HepG2 (cell line): ENCODE measurements around the gene DOCK1. TPM values are rescaled to one million over a fixed set of nuclear protein-coding genes. Genes with fewer than 3 reads are reported as not detected.
A peak's percentile ranks its signal among the peaks of the same experiment; 100 is the strongest.

ENCODE experiments used
- ATAC-seq: fragments of 200-7000 bp; cut with Tn5 transposase; 3 replicates; pipeline ENCODE4 v1.9.1; 2020; ENCODE audit warnings: mild to moderate bottlenecking, moderate library complexity
- BruUV-seq: library from RNA; stranded (reverse); fragments of 400-500 nt; replicated peaks from 2 replicates; lab custom pipeline; 2021; lab: Mats Ljungman, UMichigan
- CTCF ChIA-PET: fragments of 300-600 bp; formaldehyde crosslinking; extraction: SDS; loops from one replicate; lab custom pipeline; 2021; ENCODE audit warnings: low total read pairs, inconsistent platforms, low intra/inter-chr PET ratio; lab: Yijun Ruan, JAX
- POLR2A ChIA-PET: fragments of 350-600 bp; sonication (Branson Sonifier 250); formaldehyde crosslinking; loops from one replicate; lab custom pipeline; 2020; ENCODE audit warnings: antibody characterized with exemption, inconsistent platforms; lab: Yijun Ruan, JAX
- DNase-seq: peaks from one replicate; pipeline ENCODE4 v3.0.0-alpha.2; 2015; ENCODE audit warnings: low spot score
- FAIRE-seq: peaks from 3 replicates; lab custom pipeline; 2011; peaks lifted over from hg19 to GRCh38; lab: Jason Lieb, UNC
- H2AFZ ChIP-seq: one replicate; pipeline ENCODE4 v1.6.1; 2011; ENCODE audit warnings: low read length, inconsistent platforms
- H3K27ac ChIP-seq: fragments of 300-600 bp; 3 replicates; pipeline ENCODE4 v1.8.0; 2011; ENCODE audit warnings: mixed run types, mild to moderate bottlenecking, mixed read lengths, low read length, inconsistent platforms; ENCODE audit not compliant: insufficient read depth; ENCODE audit errors: extremely low read length
- H3K27me3 ChIP-seq, 2 experiments: fragments of 200-600 bp in 1 of 2; 2 replicates in 1 of 2; 3 replicates in 1 of 2; pipeline versions ENCODE4 v1.6.0 to v1.8.0; 2011; ENCODE audit warnings: low read length in 2 of 2, mild to moderate bottlenecking in 2 of 2, moderate library complexity in 2 of 2, inconsistent platforms in 1 of 2; ENCODE audit not compliant: insufficient read depth in 2 of 2, control insufficient read depth in 1 of 2
- H3K36me3 ChIP-seq, 2 experiments: fragments of 200-600 bp in 1 of 2; replicated peaks in 1 of 2; 2 replicates in 1 of 2; 3 replicates in 1 of 2; pipeline versions ENCODE4 v1.5.1 to v1.8.0; 2011; ENCODE audit warnings: low read length in 2 of 2, inconsistent platforms in 1 of 2; ENCODE audit not compliant: insufficient read depth in 2 of 2, control insufficient read depth in 1 of 2
- H3K4me1 ChIP-seq: 2 replicates; pipeline ENCODE4 v1.5.1; 2012; ENCODE audit warnings: low read length, inconsistent platforms; ENCODE audit not compliant: insufficient read depth
- H3K4me2 ChIP-seq: 2 replicates; pipeline ENCODE4 v1.6.0; 2011; ENCODE audit warnings: low read depth, low read length, inconsistent platforms
- H3K4me3 ChIP-seq, 3 experiments: fragments of 200-600 bp in 1 of 3; sonication (generic), shearing (Covaris generic) in 1 of 3; replicated peaks in 1 of 3; 2 replicates each; pipeline ENCODE4 v1.5.1; 2011 to 2016; ENCODE audit warnings: low read length in 3 of 3, inconsistent platforms in 2 of 3, low read depth in 2 of 3, mild to moderate bottlenecking in 2 of 3, control low read depth in 1 of 3, mixed read lengths in 1 of 3; ENCODE audit not compliant: insufficient read depth in 1 of 3
- H3K79me2 ChIP-seq: one replicate; pipeline ENCODE4 v1.6.1; 2011; ENCODE audit warnings: low read length, inconsistent platforms; ENCODE audit not compliant: insufficient read depth
- H3K9ac ChIP-seq: 2 replicates; pipeline ENCODE4 v1.6.0; 2011; ENCODE audit warnings: mild to moderate bottlenecking, low read depth, low read length, inconsistent platforms; ENCODE audit not compliant: insufficient read depth
- H3K9me3 ChIP-seq: 2 replicates; pipeline ENCODE4 v1.5.1; 2012; ENCODE audit warnings: mild to moderate bottlenecking, low read length
- H4K20me1 ChIP-seq: 2 replicates; pipeline ENCODE4 v1.6.0; 2011; ENCODE audit warnings: inconsistent platforms, mild to moderate bottlenecking, low read length, moderate library complexity; ENCODE audit not compliant: insufficient read depth
- ASH2L ChIP-seq: fragments of 300-600, 200-600 bp; sonication (generic); IDR thresholded peaks from 2 replicates; pipeline ENCODE4 v1.7.0; 2017; ENCODE audit warnings: low read depth, mild to moderate bottlenecking, moderate library complexity, mixed read lengths, low read length; ENCODE audit not compliant: insufficient read length
- ELF1 ChIP-seq: sonication (generic); formaldehyde crosslinking; IDR thresholded peaks from 2 replicates; pipeline ENCODE4 v1.4.0; 2020; ENCODE audit warnings: missing genetic modification reagents
- PPARG ChIP-seq: conservative IDR thresholded peaks from 2 replicates; pipeline ENCODE4 v1.6.1; 2016; ENCODE audit warnings: missing biosample characterization, missing genetic modification reagents
- SOX13 ChIP-seq, 3 experiments: fragments of 450-650 bp in 1 of 3; sonication (generic) in 1 of 3; formaldehyde crosslinking in 1 of 3; IDR thresholded peaks in 2 of 3; conservative IDR thresholded peaks in 1 of 3; 2 replicates each; pipeline versions ENCODE4 v1.5.0 to v1.6.1; 2016 to 2020; ENCODE audit warnings: antibody characterized with exemption in 1 of 3, mild to moderate bottlenecking in 1 of 3, missing compliant biosample characterization in 1 of 3, missing genetic modification reagents in 1 of 3, moderate library complexity in 1 of 3
- TBX3 ChIP-seq: fragments of 450-650 bp; IDR thresholded peaks from 2 replicates; pipeline ENCODE4 v1.6.1; 2017; ENCODE audit warnings: antibody characterized with exemption, mild to moderate bottlenecking, inconsistent platforms, borderline replicate concordance
- ZFY ChIP-seq: sonication (generic); formaldehyde crosslinking; IDR thresholded peaks from 2 replicates; pipeline ENCODE4 v1.4.0; 2020; ENCODE audit warnings: missing genetic modification reagents
- ZMYM3 ChIP-seq: sonication (generic); formaldehyde crosslinking; IDR thresholded peaks from 2 replicates; pipeline ENCODE4 v1.5.1; 2020; ENCODE audit warnings: mild to moderate bottlenecking, missing genetic modification reagents
- ZNF546 ChIP-seq: sonication (generic); formaldehyde crosslinking; conservative IDR thresholded peaks from 2 replicates; pipeline ENCODE4 v1.8.1; 2023; ENCODE audit warnings: mild to moderate bottlenecking, missing genetic modification reagents
- ZNF772 ChIP-seq: sonication (generic); formaldehyde crosslinking; IDR thresholded peaks from 2 replicates; pipeline ENCODE4 v1.5.0; 2020; ENCODE audit warnings: mild to moderate bottlenecking, missing genetic modification reagents
- ZNF782 ChIP-seq: sonication (generic); formaldehyde crosslinking; IDR thresholded peaks from 2 replicates; pipeline ENCODE4 v1.4.0; 2020; ENCODE audit warnings: missing genetic modification reagents, mild to moderate bottlenecking, borderline replicate concordance
- WGBS: methylation state at CpG from one replicate; pipeline ENCODE4 v1.1.6; 2017; ENCODE audit warnings: low lambda C conversion rate; 5-methylcytosine and 5-hydroxymethylcytosine counted together
- in situ Hi-C: cut with HindIII; loops from 2 replicates; pipeline ENCODE4 v1.10.0; 2017; ENCODE audit warnings: low pct_unique_long_range_greater_than_20kb; ENCODE audit not compliant: extremely low pct_ligation_motif_present
- intact Hi-C: fragments of 100-400 bp; cut with micrococcal nuclease; formaldehyde crosslinking; loops from one replicate; pipeline ENCODE4 v1.10.0; 2022; ENCODE audit not compliant: unreplicated experiment
- polyA plus RNA-seq, 8 experiments: library from polyadenylated mRNA; depleted of rRNA in 3 of 8; stranded (reverse) in 7 of 8; unstranded in 1 of 8; fragments of >200 nt; fragmentation: Illumina TruSeq in 4 of 8; extraction: Trizol in 4 of 8; gene quantifications; 2 replicates each; pipeline versions ENCODE4 v1.2.1 to v1.2.3, GENCODE V29; 2011 to 2016; ENCODE audit warnings: low read depth in 4 of 8, missing spikeins in 1 of 8, mixed read lengths in 1 of 8; ENCODE audit not compliant: insufficient read depth in 1 of 8
- total RNA-seq, 5 experiments: library from RNA; depleted of rRNA; stranded (reverse); fragments of >200 nt; fragmentation: Illumina TruSeq; extraction: Trizol; gene quantifications; 2 replicates each; pipeline ENCODE4 v1.2.3, GENCODE V29; 2016; ENCODE audit warnings: low read depth in 1 of 5
- TF ChIP-seq, protein P1 (sequence below): sonication (generic); formaldehyde crosslinking; conservative IDR thresholded peaks from 2 replicates; pipeline ENCODE4 v1.4.0; 2020; ENCODE audit warnings: mild to moderate bottlenecking, missing genetic modification reagents, moderate library complexity
- TF ChIP-seq, protein P2 (sequence below): sonication (generic); formaldehyde crosslinking; IDR thresholded peaks from 2 replicates; pipeline ENCODE4 v1.5.1; 2020; ENCODE audit warnings: missing genetic modification reagents, mild to moderate bottlenecking, borderline replicate concordance
- TF ChIP-seq, protein P3 (sequence below): sonication (generic); formaldehyde crosslinking; IDR thresholded peaks from 2 replicates; pipeline ENCODE4 v1.8.0; 2022; ENCODE audit warnings: missing genetic modification reagents, mild to moderate bottlenecking, moderate library complexity, borderline replicate concordance

Gene DOCK1
- total and polyA plus RNA-seq, 2 of the 13 experiments (the other 11 are each of a cell fraction or from before 2014, with no cell fraction given), result 8.3 to 25.5 TPM

DNA sequence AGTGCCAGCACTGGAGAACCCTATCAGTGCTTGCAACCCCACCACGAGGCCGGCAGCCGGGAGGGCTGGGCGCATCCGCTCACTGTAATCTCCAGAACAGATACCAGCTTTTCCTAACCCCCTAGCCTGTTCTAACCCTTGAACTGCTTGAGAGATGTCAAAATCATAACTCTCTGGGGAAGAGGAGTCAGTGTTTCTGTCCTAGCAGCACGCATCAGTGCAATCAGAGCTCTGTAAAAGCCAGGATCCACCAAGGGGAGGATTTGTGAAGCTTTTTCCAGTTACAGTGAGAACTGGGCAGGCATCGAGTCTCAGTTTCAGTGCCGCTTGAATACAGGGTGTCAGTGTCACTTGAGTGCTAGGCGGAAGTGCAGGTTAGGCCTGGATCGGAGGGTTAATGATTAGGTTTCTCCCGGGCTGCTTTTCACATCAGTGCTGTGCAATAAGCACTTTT is 395.7 kb downstream of the DOCK1 start (continued):
- TF ChIP-seq ZFY (CRISPR knock-in tag) (peak; percentile 74), ZMYM3 (CRISPR knock-in tag) (peak; percentile 15; the same call in 1 of the 2 replicates), ZNF782 (CRISPR knock-in tag) (no peak), ASH2L (peak; percentile 63), ELF1 (CRISPR knock-in tag) (peak; percentile 86)
- TF ChIP-seq, protein P1, sequence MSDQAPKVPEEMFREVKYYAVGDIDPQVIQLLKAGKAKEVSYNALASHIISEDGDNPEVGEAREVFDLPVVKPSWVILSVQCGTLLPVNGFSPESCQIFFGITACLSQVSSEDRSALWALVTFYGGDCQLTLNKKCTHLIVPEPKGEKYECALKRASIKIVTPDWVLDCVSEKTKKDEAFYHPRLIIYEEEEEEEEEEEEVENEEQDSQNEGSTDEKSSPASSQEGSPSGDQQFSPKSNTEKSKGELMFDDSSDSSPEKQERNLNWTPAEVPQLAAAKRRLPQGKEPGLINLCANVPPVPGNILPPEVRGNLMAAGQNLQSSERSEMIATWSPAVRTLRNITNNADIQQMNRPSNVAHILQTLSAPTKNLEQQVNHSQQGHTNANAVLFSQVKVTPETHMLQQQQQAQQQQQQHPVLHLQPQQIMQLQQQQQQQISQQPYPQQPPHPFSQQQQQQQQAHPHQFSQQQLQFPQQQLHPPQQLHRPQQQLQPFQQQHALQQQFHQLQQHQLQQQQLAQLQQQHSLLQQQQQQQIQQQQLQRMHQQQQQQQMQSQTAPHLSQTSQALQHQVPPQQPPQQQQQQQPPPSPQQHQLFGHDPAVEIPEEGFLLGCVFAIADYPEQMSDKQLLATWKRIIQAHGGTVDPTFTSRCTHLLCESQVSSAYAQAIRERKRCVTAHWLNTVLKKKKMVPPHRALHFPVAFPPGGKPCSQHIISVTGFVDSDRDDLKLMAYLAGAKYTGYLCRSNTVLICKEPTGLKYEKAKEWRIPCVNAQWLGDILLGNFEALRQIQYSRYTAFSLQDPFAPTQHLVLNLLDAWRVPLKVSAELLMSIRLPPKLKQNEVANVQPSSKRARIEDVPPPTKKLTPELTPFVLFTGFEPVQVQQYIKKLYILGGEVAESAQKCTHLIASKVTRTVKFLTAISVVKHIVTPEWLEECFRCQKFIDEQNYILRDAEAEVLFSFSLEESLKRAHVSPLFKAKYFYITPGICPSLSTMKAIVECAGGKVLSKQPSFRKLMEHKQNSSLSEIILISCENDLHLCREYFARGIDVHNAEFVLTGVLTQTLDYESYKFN (CRISPR knock-in tag), result peak; percentile 50

DNA sequence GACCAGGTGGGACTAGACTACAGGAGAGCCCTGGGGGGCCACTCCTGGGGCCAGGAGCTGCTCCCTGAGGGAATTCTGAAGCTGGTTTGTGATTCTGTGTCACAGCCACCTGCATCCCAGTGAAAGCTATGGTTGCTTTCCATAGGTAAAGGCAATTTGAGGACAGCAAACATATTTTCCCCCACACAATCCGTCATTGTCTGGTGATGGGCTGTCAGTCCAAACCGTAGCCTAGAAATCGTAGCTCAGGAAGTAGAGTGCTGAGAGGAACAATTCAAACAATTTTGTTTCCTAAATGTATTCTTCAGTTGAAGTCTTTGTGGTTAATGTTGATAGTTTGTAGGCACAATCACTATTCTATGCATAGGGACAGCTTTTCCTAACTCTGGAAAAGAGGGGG is 397.1 kb downstream of the DOCK1 start:
- Histone ChIP-seq H4K20me1 (no peaks in the 10 kb centered on the region), H3K36me3 (no peaks in the 10 kb centered on the region), H3K4me3 (no peak overlapping the region; a peak in 1 of 6 replicates), H3K27me3 (no peaks in the 10 kb centered on the region), H3K4me2 (peak overlapping the region; percentile 33), H3K9me3 (no peaks in the 10 kb centered on the region), H2AFZ (no peak overlapping the region), H3K27ac (peak overlapping the region; percentile 43), H3K79me2 (no peaks in the 10 kb centered on the region), H3K9ac (peak overlapping the region; percentile 29; the same call in 1 of the 2 replicates), H3K4me1 (peaks cover 40% of the 10 kb centered on the region)
- BruUV-seq, result no TSS peak
- intact Hi-C loops (no loop called here), in situ Hi-C loops (no loop called here)
- CTCF ChIA-PET, result no interaction called here
- no peak for ATAC-seq
- 38% methylated on average over 3 of the region's 3 CpGs for WGBS
- DNase-seq, result peak; percentile 43
- no peak for FAIRE-seq
- POLR2A ChIA-PET, result interaction anchor here (3.7 kb wide), 1 partner anchor 23 kb away, joined by 68 read pairs; no protein-coding TSS in a partner anchor
- no peak for TF ChIP-seq ZNF546
- TF ChIP-seq TBX3, result no peak
- no peak for TF ChIP-seq PPARG (CRISPR knock-in tag)
- TF ChIP-seq ZNF772 (CRISPR knock-in tag), result no peak
- TF ChIP-seq, protein P2, sequence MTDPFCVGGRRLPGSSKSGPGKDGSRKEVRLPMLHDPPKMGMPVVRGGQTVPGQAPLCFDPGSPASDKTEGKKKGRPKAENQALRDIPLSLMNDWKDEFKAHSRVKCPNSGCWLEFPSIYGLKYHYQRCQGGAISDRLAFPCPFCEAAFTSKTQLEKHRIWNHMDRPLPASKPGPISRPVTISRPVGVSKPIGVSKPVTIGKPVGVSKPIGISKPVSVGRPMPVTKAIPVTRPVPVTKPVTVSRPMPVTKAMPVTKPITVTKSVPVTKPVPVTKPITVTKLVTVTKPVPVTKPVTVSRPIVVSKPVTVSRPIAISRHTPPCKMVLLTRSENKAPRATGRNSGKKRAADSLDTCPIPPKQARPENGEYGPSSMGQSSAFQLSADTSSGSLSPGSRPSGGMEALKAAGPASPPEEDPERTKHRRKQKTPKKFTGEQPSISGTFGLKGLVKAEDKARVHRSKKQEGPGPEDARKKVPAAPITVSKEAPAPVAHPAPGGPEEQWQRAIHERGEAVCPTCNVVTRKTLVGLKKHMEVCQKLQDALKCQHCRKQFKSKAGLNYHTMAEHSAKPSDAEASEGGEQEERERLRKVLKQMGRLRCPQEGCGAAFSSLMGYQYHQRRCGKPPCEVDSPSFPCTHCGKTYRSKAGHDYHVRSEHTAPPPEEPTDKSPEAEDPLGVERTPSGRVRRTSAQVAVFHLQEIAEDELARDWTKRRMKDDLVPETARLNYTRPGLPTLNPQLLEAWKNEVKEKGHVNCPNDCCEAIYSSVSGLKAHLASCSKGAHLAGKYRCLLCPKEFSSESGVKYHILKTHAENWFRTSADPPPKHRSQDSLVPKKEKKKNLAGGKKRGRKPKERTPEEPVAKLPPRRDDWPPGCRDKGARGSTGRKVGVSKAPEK (CRISPR knock-in tag), result no peak
- TF ChIP-seq, protein P3, sequence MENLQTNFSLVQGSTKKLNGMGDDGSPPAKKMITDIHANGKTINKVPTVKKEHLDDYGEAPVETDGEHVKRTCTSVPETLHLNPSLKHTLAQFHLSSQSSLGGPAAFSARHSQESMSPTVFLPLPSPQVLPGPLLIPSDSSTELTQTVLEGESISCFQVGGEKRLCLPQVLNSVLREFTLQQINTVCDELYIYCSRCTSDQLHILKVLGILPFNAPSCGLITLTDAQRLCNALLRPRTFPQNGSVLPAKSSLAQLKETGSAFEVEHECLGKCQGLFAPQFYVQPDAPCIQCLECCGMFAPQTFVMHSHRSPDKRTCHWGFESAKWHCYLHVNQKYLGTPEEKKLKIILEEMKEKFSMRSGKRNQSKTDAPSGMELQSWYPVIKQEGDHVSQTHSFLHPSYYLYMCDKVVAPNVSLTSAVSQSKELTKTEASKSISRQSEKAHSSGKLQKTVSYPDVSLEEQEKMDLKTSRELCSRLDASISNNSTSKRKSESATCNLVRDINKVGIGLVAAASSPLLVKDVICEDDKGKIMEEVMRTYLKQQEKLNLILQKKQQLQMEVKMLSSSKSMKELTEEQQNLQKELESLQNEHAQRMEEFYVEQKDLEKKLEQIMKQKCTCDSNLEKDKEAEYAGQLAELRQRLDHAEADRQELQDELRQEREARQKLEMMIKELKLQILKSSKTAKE (CRISPR knock-in tag), result no peak
- TF ChIP-seq SOX13 (IDR thresholded peaks at IDR 0.05), result no peak
- TF ChIP-seq SOX13 (CRISPR knock-in tag; conservative IDR thresholded peaks at IDR 0.05 in 1 of 2, IDR thresholded peaks at IDR 0.05 in 1 of 2), result peak in 1 of 2 experiments; percentile 49; a peak in 1 of 4 replicates
